B cell (primary cell): ENCODE data around the gene XXYLT1.

ENCODE experiments used
- CTCF ChIP-seq: fragments of 200-600 bp; IDR thresholded peaks from one replicate; pipeline ENCODE4 v1.8.0; 2022; ENCODE audit warnings: antibody characterized with exemption, mild to moderate bottlenecking
- EZH2 ChIP-seq: IDR thresholded peaks from 2 replicates; pipeline ENCODE4 v1.6.1; 2012; ENCODE audit warnings: borderline replicate concordance, low read depth, mild to moderate bottlenecking, moderate library complexity, low read length; ENCODE audit not compliant: insufficient read depth, poor library complexity, severe bottlenecking

DNA sequence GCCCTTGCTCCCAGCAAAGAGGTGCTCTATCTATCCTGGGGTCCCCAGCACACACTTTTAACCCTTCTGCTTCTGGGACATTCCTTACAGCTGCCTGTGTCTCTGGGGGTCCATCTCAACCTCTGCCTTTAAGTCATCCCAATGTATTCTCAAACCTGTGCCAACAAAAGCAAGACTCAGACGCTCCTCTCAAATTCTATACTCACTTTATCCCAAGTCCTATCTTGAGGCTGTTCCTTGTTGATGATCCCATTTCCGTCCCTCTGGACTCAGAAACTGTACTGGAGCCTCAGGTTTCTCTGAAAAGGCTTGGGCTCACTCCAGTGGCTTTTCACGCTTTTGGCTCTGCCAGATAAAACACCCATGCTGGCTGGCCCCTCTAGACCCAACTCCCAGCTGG, 69.7 kb downstream of the XXYLT1 start:
- TF ChIP-seq CTCF = no peak
- TF ChIP-seq EZH2 = no peak
